OCI-LY7 (cell line): Measurements from ENCODE around the gene CORO2A. TPM values are rescaled to one million over a fixed set of nuclear protein-coding genes. Genes with fewer than 3 reads are reported as not detected.
A peak's percentile ranks its signal among the peaks of the same experiment; 100 is the strongest.

Source experiments
- BruUV-seq: library from RNA; stranded (reverse); fragments of 400-500 nt; replicated peaks from 2 replicates; lab custom pipeline; 2021; lab: Mats Ljungman, UMichigan
- CTCF ChIA-PET: fragments of 300-600 bp; sonication (Branson Sonifier 250); formaldehyde crosslinking; loops from one replicate; lab custom pipeline; 2022; ENCODE audit warnings: antibody characterized with exemption; ENCODE audit not compliant: unreplicated experiment; lab: Charles Lee
- POLR2A ChIA-PET: fragments of 300-600 bp; sonication (Branson Sonifier 250); formaldehyde crosslinking; loops from one replicate; lab custom pipeline; 2022; ENCODE audit warnings: antibody characterized with exemption; lab: Charles Lee
- DNase-seq: peaks from one replicate; pipeline ENCODE4 v3.0.0-alpha.2; 2015; ENCODE audit warnings: low spot score
- H2AFZ ChIP-seq: fragments of 200-600 bp; sonication (generic), shearing (Covaris generic); 2 replicates; pipeline ENCODE4 v1.6.1; 2014; ENCODE audit warnings: mild to moderate bottlenecking, antibody characterized with exemption, low read length, moderate library complexity
- H3K27ac ChIP-seq: fragments of 200-600 bp; sonication (generic); 2 replicates; pipeline ENCODE4 v1.5.1; 2014; ENCODE audit warnings: mixed run types, low read depth, mild to moderate bottlenecking, moderate library complexity, low read length, inconsistent platforms; ENCODE audit not compliant: poor library complexity, severe bottlenecking
- H3K36me3 ChIP-seq: fragments of 200-600 bp; sonication (generic); 2 replicates; pipeline ENCODE4 v1.6.1; 2014; ENCODE audit warnings: mild to moderate bottlenecking, antibody characterized with exemption, low read length, moderate library complexity, mixed read lengths; ENCODE audit not compliant: insufficient read depth
- H3K4me1 ChIP-seq: fragments of 200-600 bp; sonication (generic); 2 replicates; pipeline ENCODE4 v1.5.1; 2014; ENCODE audit warnings: mild to moderate bottlenecking, low read length; ENCODE audit not compliant: insufficient read depth, poor library complexity, severe bottlenecking
- H3K4me2 ChIP-seq: fragments of 200-600 bp; sonication (generic); 2 replicates; pipeline ENCODE4 v1.6.1; 2014; ENCODE audit warnings: mild to moderate bottlenecking, low read length
- H3K4me3 ChIP-seq: fragments of 200-600 bp; sonication (generic); 2 replicates; pipeline ENCODE4 v1.5.1; 2014; ENCODE audit warnings: mild to moderate bottlenecking, low read depth, low read length; ENCODE audit not compliant: poor library complexity, severe bottlenecking
- H3K79me2 ChIP-seq: fragments of 200-600 bp; sonication (generic); 2 replicates; pipeline ENCODE4 v1.6.1; 2016; ENCODE audit warnings: low read depth, mild to moderate bottlenecking, low read length, moderate library complexity, mixed read lengths; ENCODE audit not compliant: insufficient read depth
- H3K9me2 ChIP-seq: fragments of 200-600 bp; sonication (generic); 2 replicates; pipeline ENCODE4 v1.6.1; 2016; ENCODE audit warnings: mild to moderate bottlenecking, low read length, mixed read lengths; ENCODE audit not compliant: insufficient read depth
- H3K9me3 ChIP-seq: fragments of 200-600 bp; sonication (generic); 2 replicates; pipeline ENCODE4 v1.6.1; 2014; ENCODE audit warnings: mild to moderate bottlenecking, mixed run types, low read length, mixed read lengths
- H4K20me1 ChIP-seq: fragments of 200-600 bp; sonication (generic); 2 replicates; pipeline ENCODE4 v1.6.1; 2014; ENCODE audit warnings: mild to moderate bottlenecking, antibody characterized with exemption, low read length, moderate library complexity, mixed read lengths; ENCODE audit not compliant: insufficient read depth
- EZH2phosphoT487 ChIP-seq: fragments of 200-600 bp; sonication (generic); IDR thresholded peaks from 2 replicates; pipeline ENCODE4 v1.6.1; 2018; ENCODE audit warnings: low read depth, borderline replicate concordance, mild to moderate bottlenecking, mixed run types, antibody characterized with exemption, low read length, moderate library complexity, mixed read lengths
- intact Hi-C: fragments of 100-400 bp; cut with micrococcal nuclease; formaldehyde crosslinking; loops from one replicate; pipeline ENCODE4 v1.10.0; 2022; ENCODE audit not compliant: unreplicated experiment
- total RNA-seq, 2 experiments: library from RNA; depleted of rRNA in 1 of 2; stranded (reverse); fragments of >200 nt in 1 of 2; shearing (Covaris generic) in 1 of 2; gene quantifications; 2 replicates each; pipeline ENCODE4 v1.2.3, GENCODE V29; 2014 to 2022
- TF ChIP-seq, protein P1 (sequence below): fragments of 200-600 bp; sonication (generic); conservative IDR thresholded peaks from 2 replicates; pipeline ENCODE4 v1.5.1; 2014; ENCODE audit warnings: mild to moderate bottlenecking, antibody characterized with exemption, low read length, moderate library complexity, mixed read lengths

Gene CORO2A
- total RNA-seq, 2 experiments from 2014 or later, result 1.8 to 3.9 TPM

DNA sequence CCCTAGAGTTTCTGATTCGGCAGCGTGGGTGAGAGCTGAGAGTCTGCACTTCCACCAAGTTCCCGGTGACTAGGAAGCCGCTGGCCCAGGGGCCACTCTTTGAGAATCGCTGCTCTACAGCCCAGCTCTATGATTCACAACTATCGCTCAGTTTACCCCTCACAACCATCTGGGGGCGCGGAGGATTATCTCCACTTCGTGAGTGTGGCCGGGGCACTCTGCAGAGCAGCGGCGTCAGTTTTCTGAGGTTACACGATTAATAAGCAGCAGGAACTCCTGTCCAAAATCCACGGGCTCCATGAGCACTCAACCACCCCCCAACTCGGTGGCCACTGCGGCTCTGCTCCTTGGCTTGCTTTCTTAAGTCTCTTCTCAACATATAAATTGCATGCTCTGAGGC is 19.3 kb downstream of the CORO2A start:
- H3K4me2 ChIP-seq, result no peak overlapping the region
- H3K9me2 ChIP-seq, result no peaks in the 10 kb centered on the region
- no peaks in the 10 kb centered on the region for H3K36me3 ChIP-seq
- DNase-seq, result no peak
- POLR2A ChIA-PET, result no interaction called here
- BruUV-seq, result no TSS peak
- H3K79me2 ChIP-seq, result no peaks in the 10 kb centered on the region
- peaks cover 7% of the 10 kb centered on the region for H3K4me1 ChIP-seq
- H3K27ac ChIP-seq, result no peak overlapping the region
- no peak overlapping the region for H3K4me3 ChIP-seq
- no peaks in the 10 kb centered on the region for H4K20me1 ChIP-seq
- no peak overlapping the region for H2AFZ ChIP-seq
- H3K9me3 ChIP-seq, result no peaks in the 10 kb centered on the region
- CTCF ChIA-PET, result no interaction called here
- TF ChIP-seq, protein P1, sequence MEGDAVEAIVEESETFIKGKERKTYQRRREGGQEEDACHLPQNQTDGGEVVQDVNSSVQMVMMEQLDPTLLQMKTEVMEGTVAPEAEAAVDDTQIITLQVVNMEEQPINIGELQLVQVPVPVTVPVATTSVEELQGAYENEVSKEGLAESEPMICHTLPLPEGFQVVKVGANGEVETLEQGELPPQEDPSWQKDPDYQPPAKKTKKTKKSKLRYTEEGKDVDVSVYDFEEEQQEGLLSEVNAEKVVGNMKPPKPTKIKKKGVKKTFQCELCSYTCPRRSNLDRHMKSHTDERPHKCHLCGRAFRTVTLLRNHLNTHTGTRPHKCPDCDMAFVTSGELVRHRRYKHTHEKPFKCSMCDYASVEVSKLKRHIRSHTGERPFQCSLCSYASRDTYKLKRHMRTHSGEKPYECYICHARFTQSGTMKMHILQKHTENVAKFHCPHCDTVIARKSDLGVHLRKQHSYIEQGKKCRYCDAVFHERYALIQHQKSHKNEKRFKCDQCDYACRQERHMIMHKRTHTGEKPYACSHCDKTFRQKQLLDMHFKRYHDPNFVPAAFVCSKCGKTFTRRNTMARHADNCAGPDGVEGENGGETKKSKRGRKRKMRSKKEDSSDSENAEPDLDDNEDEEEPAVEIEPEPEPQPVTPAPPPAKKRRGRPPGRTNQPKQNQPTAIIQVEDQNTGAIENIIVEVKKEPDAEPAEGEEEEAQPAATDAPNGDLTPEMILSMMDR, result no peak
- TF ChIP-seq EZH2phosphoT487, result no peak
- intact Hi-C loops, result no loop called here

DNA sequence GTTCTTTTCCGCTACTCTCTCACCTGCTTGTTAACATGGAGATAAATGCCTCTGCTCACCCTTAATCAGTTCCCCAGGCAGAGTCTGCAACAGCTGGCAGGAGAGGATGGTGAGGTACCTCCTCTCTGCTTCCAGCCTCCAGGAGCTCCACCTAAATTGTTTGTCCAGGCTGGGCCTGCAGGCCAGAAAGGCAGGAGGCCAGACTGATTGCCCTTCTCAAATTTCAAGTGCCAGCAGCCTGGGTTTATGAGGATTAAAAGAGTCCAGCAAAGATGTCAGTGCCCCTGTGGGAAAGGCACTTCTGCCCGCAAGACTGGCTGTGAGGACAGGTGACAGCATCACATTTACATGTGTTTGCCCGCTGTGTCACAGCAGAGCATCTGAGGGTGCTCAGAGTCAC is 19.8 kb downstream of the CORO2A start:
- no peak overlapping the region for H3K4me2 ChIP-seq
- H2AFZ ChIP-seq, result no peak overlapping the region
- no peak for TF ChIP-seq EZH2phosphoT487
- TF ChIP-seq, protein P1, result no peak
- no peaks in the 10 kb centered on the region for H4K20me1 ChIP-seq
- peak; percentile 13 for DNase-seq
- H3K4me1 ChIP-seq, result peaks cover 7% of the 10 kb centered on the region
- H3K36me3 ChIP-seq, result no peaks in the 10 kb centered on the region
- ChIA-PET POLR2A (interaction anchor here (0.6 kb wide), 1 partner anchor 149 kb away, joined by 6 read pairs; no protein-coding TSS in a partner anchor), CTCF (interaction anchor here (0.6 kb wide), 1 partner anchor 146 kb away, joined by 3 read pairs; no protein-coding TSS in a partner anchor)
- no peak overlapping the region for H3K4me3 ChIP-seq
- H3K27ac ChIP-seq, result no peak overlapping the region
- intact Hi-C loops, result no loop called here
- H3K79me2 ChIP-seq, result no peaks in the 10 kb centered on the region
- H3K9me2 ChIP-seq, result no peaks in the 10 kb centered on the region
- BruUV-seq, result no TSS peak
- no peaks in the 10 kb centered on the region for H3K9me3 ChIP-seq

- TF ChIP-seq, protein P1, result no peak
- TF ChIP-seq EZH2phosphoT487, result no peak
- H2AFZ ChIP-seq, result no peak overlapping the region
- no peak overlapping the region for H3K27ac ChIP-seq
- no peaks in the 10 kb centered on the region for H3K79me2 ChIP-seq
- no peak for DNase-seq
- no peaks in the 10 kb centered on the region for H3K9me2 ChIP-seq
- no peaks in the 10 kb centered on the region for H4K20me1 ChIP-seq
- no peak overlapping the region for H3K4me2 ChIP-seq
- H3K9me3 ChIP-seq, result no peaks in the 10 kb centered on the region
- intact Hi-C loops, result no loop called here
- no peaks in the 10 kb centered on the region for H3K36me3 ChIP-seq
- H3K4me1 ChIP-seq, result peaks cover 7% of the 10 kb centered on the region
- CTCF ChIA-PET, result interaction anchor here (1.4 kb wide), 1 partner anchor 63 kb away, joined by 3 read pairs; no protein-coding TSS in a partner anchor
- POLR2A ChIA-PET, result interaction anchor here (0.5 to 0.7 kb wide), 2 partner anchors 18 to 1131 kb away, joined by 3 to 6 read pairs; no protein-coding TSS in a partner anchor
- H3K4me3 ChIP-seq, result no peak overlapping the region
- no TSS peak for BruUV-seq
These were observed 21.1 kb downstream of the CORO2A start for GRCh38 chr9:98171176-98171925.
